Hair follicle dermal papilla cell (primary cell): Measurements from ENCODE around the gene TMEM127. TPM values are rescaled to one million over a fixed set of nuclear protein-coding genes. Genes with fewer than 3 reads are reported as not detected.

Source experiments
- total RNA-seq: library from RNA; depleted of rRNA; stranded (reverse); fragments of >200 nt; gene quantifications from 2 replicates; pipeline ENCODE4 v1.2.3, GENCODE V29; 2012

TMEM127 gene
- 41.0 and 41.7 TPM in 2 replicates for total RNA-seq

GRCh38 chr2:96265840-96266679, at the start of gene TMEM127, which contains the start of gene CIAO1:
TSS of gene TMEM127 (minus strand) at chr2:96265997. CDS start at chr2:96265381, 616 bp downstream.
TSS of gene CIAO1 (plus strand) at chr2:96266225. CDS start at chr2:96266351, 126 bp downstream.

GRCh38 chr2:96305091-96305978, 39.5 kb upstream of the TMEM127 start, which contains the start of gene SNRNP200:
TSS of gene SNRNP200 (minus strand) at chr2:96305546. CDS start at chr2:96305437, 109 bp downstream.

GRCh38 chr2:96208143-96209010, 57.4 kb downstream of the TMEM127 start, which contains the start of gene STARD7:
TSS of gene STARD7 (minus strand) at chr2:96208827. CDS start at chr2:96208434, 393 bp downstream.

Other genes starting within 250 kb of the TMEM127 start
- 4.1 and 10.2 TPM in 2 replicates for gene GPAT2, start 231.1 kb downstream of the TMEM127 start, total RNA-seq
- 0.12 TPM in 1 of 2 replicates, not detected in the other for gene ADRA2B, start 149.4 kb downstream of the TMEM127 start, total RNA-seq
- gene ASTL, start 127.5 kb downstream of the TMEM127 start, total RNA-seq = not detected in 2 replicates
- gene DUSP2, start 120.6 kb downstream of the TMEM127 start, total RNA-seq = 2.2 and 2.6 TPM in 2 replicates
- gene STARD7, start 57.2 kb downstream of the TMEM127 start, total RNA-seq = 237 and 250 TPM in 2 replicates
- 90.3 and 110 TPM in 2 replicates for gene CIAO1, start 228 bp upstream of the TMEM127 start, total RNA-seq
- 49.7 and 56.1 TPM in 2 replicates for gene SNRNP200, start 39.5 kb upstream of the TMEM127 start, total RNA-seq
- gene ITPRIPL1, start 59.3 kb upstream of the TMEM127 start, total RNA-seq = 6.6 and 10.7 TPM in 2 replicates
- gene NCAPH, start 69.8 kb upstream of the TMEM127 start, total RNA-seq = 1.9 and 3.2 TPM in 2 replicates
- not detected in 2 replicates for gene NEURL3, start 239.4 kb upstream of the TMEM127 start, total RNA-seq